Activated naive CD4-positive, alpha-beta T cell treated with anti-CD3 and anti-CD28 coated beads, Interleukin-2, amount 10 ng/mL, durations not matched to agents 7 days and 5 days (primary cell): ENCODE data around the gene PSD4.
A peak's percentile ranks its signal among the peaks of the same experiment; 100 is the strongest.

Experiments used
- CTCF ChIA-PET: fragments of 350-600 bp; sonication (Branson Sonifier 250); formaldehyde crosslinking; loops from one replicate; lab custom pipeline; 2021; ENCODE audit warnings: antibody characterized with exemption; lab: Charles Lee
- DNase-seq: peaks from one replicate; pipeline ENCODE4 v3.0.0-alpha.2; 2020
- H3K27ac Mint-ChIP-seq: one replicate; pipeline ENCODE4 v1.8.0; 2021; ENCODE audit warnings: mild to moderate bottlenecking, moderate library complexity, mixed read lengths
- H3K27me3 Mint-ChIP-seq: one replicate; pipeline ENCODE4 v1.8.0; 2021; ENCODE audit warnings: mild to moderate bottlenecking, mixed read lengths
- H3K36me3 Mint-ChIP-seq: one replicate; pipeline ENCODE4 v1.8.0; 2021; ENCODE audit warnings: mixed read lengths
- H3K4me1 Mint-ChIP-seq: one replicate; pipeline ENCODE4 v1.8.0; 2021; ENCODE audit warnings: mixed read lengths
- H3K4me3 Mint-ChIP-seq: one replicate; pipeline ENCODE4 v1.8.0; 2021; ENCODE audit warnings: mild to moderate bottlenecking, moderate library complexity, mixed read lengths
- H3K9me3 Mint-ChIP-seq: one replicate; pipeline ENCODE4 v1.8.0; 2021; ENCODE audit warnings: mixed read lengths

The PSD4 gene

GRCh38 chr2:113135317-113135716 lies 38.5 kb upstream of the PSD4 start:
- no peak for DNase-seq
- peaks cover 8% of the 10 kb centered on the region for H3K27me3 Mint-ChIP-seq
- CTCF ChIA-PET: interaction anchor here (0.7 to 11.7 kb wide), 11 partner anchors 9 to 386 kb away, joined by 3 to 226 read pairs (median 10); partner anchors contain the start of gene PSD4
- H3K9me3 Mint-ChIP-seq: no peaks in the 10 kb centered on the region
- peaks cover 32% of the 10 kb centered on the region for H3K4me1 Mint-ChIP-seq
- H3K27ac Mint-ChIP-seq: no peak overlapping the region
- H3K36me3 Mint-ChIP-seq: no peaks in the 10 kb centered on the region
- H3K4me3 Mint-ChIP-seq: no peak overlapping the region

GRCh38 chr2:113136828-113137775 lies 36.7 kb upstream of the PSD4 start:
- peaks cover 10% of the 10 kb centered on the region for H3K27me3 Mint-ChIP-seq
- H3K4me1 Mint-ChIP-seq: peaks cover 32% of the 10 kb centered on the region
- no peak overlapping the region for H3K4me3 Mint-ChIP-seq
- DNase-seq: peak; percentile 55
- no peaks in the 10 kb centered on the region for H3K9me3 Mint-ChIP-seq
- H3K36me3 Mint-ChIP-seq: no peaks in the 10 kb centered on the region
- no peak overlapping the region for H3K27ac Mint-ChIP-seq
- CTCF ChIA-PET: interaction anchor here (0.6 to 11.7 kb wide), 39 partner anchors 7 to 253 kb away, joined by 3 to 226 read pairs (median 5); partner anchors contain the start of gene PSD4

DNA sequence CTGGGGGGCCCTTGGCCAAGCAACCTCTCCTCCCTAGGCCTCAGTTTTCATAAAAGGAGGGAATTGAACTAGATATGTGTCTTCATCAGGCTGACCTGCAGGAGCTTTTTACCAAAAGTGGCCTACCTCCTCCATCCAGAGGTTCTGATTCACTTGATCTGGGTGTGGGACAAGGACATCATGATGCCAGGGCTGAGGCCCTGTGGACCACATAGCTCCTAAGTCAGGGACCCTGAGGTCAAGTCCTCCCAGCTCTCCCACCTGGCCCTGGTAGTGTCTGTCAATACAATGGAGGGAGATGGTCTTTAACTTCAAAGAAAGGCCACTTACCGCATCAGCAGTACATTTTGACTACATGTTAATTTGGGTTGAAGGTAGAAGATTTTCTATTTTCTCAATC lies 35.9 kb upstream of the PSD4 start:
- CTCF ChIA-PET: interaction anchor here (0.7 to 11.7 kb wide), 33 partner anchors 9 to 252 kb away, joined by 3 to 226 read pairs (median 4); partner anchors contain the start of genes IL1RN and PSD4
- no peak overlapping the region for H3K27ac Mint-ChIP-seq

DNA sequence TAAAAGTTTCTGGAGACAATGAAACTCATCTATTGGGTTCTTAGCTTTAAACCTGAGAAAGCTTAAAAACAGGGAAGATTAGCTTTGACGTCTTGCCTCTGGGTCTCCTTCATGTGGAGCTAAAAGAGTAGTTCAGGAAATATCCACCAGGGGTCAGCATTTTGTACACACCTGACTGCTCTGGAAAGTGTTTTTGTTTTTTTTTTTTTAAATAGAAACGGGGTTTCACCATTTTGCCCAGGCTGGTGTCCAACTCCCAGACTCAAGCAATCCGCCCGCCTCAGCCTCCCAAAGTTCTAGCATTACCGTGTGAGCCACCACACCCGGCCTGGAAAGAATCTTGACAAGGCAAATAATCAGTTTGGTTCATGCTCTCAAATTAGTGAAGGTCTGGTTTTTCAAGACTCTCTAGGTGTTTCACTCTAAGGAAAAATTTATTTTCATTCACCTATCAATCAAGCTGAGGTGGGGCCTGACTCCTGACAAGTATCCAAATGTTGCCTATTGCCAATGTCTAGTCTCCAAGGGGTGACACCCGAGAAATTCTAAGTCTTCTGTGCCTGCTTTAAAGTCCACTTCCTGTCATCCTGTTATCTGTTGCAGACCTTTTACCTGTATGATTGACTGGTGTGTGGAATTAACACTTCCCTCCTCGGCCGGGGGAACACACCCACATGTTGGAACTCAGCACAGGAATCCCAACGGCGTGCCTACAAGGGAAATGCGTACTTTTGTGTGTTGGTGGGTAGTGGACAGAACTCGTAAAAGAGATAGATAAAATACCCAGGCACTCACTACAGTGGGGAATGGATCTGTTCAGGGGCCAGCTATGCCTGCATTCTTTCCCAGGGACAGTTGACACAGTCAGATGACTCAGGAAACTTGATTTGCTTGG lies 35.1 kb upstream of the PSD4 start:
- peak overlapping the region; percentile 42 for H3K27ac Mint-ChIP-seq
- no peaks in the 10 kb centered on the region for H3K36me3 Mint-ChIP-seq

More for the DNA sequence above, 35.9 kb upstream of the PSD4 start:
- Mint-ChIP-seq H3K36me3 (no peaks in the 10 kb centered on the region), H3K4me1 (peaks cover 32% of the 10 kb centered on the region), H3K27me3 (peaks cover 12% of the 10 kb centered on the region), H3K9me3 (no peaks in the 10 kb centered on the region), H3K4me3 (no peak overlapping the region)
- no peak for DNase-seq

GRCh38 chr2:113141451-113141850 lies 32.3 kb upstream of the PSD4 start:
- H3K27me3 Mint-ChIP-seq: peaks cover 16% of the 10 kb centered on the region
- no peaks in the 10 kb centered on the region for H3K36me3 Mint-ChIP-seq
- H3K27ac Mint-ChIP-seq: no peak overlapping the region
- CTCF ChIA-PET: interaction anchor here (2.2 to 11.7 kb wide), 3 partner anchors 36 to 61 kb away, joined by 11 to 226 read pairs (median 220); partner anchors contain the start of gene PSD4
- H3K9me3 Mint-ChIP-seq: peaks cover 4% of the 10 kb centered on the region
- H3K4me1 Mint-ChIP-seq: peaks cover 22% of the 10 kb centered on the region
- no peak for DNase-seq
- no peak overlapping the region for H3K4me3 Mint-ChIP-seq

More for the DNA sequence above, 35.1 kb upstream of the PSD4 start:
- Mint-ChIP-seq H3K9me3 (no peaks in the 10 kb centered on the region), H3K27me3 (peaks cover 7% of the 10 kb centered on the region), H3K4me1 (peaks cover 28% of the 10 kb centered on the region), H3K4me3 (no peak overlapping the region)
- CTCF ChIA-PET: interaction anchor here (0.7 to 11.7 kb wide), 29 partner anchors 9 to 251 kb away, joined by 3 to 226 read pairs (median 4); partner anchors contain the start of genes IL1RN and PSD4
- DNase-seq: peak; percentile 61

DNA sequence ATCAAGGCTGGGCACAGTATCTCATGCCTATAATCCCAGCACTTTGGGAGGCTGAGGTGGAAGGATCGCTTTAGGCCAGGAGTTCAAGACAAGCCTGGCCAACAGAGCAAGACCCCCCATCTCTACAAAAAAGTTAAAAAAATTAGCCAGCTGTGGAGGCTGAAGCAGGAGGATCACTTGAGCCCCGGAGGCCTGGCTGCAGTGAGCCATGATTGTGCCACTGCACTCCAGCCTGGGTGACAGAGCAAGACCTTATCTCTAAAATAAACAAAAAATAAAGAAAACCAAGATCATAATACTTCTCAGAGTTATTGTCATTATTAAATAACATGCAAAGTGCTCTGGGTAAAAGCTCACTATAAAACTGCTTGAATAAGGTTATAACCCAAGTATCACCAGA lies 31.5 kb upstream of the PSD4 start:
- CTCF ChIA-PET: interaction anchor here (1.3 to 11.7 kb wide), 4 partner anchors 14 to 62 kb away, joined by 4 to 226 read pairs (median 116); partner anchors contain the start of gene PSD4
- H3K4me1 Mint-ChIP-seq: peaks cover 18% of the 10 kb centered on the region
- DNase-seq: no peak
- no peak overlapping the region for H3K4me3 Mint-ChIP-seq
- H3K36me3 Mint-ChIP-seq: no peaks in the 10 kb centered on the region
- peaks cover 4% of the 10 kb centered on the region for H3K9me3 Mint-ChIP-seq
- H3K27ac Mint-ChIP-seq: no peak overlapping the region
- peaks cover 16% of the 10 kb centered on the region for H3K27me3 Mint-ChIP-seq

DNA sequence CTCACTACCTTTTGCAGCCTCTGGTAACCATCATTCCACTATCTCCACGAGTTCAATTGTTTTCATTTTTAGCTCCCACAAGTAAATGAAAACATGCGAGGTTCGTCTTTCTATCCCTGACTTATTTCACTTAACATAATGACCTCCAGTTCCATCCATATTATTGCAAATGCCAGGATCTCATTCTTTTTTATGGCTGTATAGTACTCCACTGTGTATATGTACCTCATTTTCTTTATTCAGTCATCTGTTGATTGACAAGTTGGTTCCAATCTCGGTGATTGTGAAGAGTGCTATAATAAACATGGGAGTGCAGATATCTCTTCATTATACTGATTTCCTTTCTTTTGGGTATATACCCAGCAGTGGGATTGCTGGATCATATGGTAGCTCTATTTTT lies 29.5 kb upstream of the PSD4 start:
- no peaks in the 10 kb centered on the region for H3K36me3 Mint-ChIP-seq
- H3K4me1 Mint-ChIP-seq: peaks cover 7% of the 10 kb centered on the region
- H3K4me3 Mint-ChIP-seq: no peak overlapping the region
- DNase-seq: no peak
- H3K27me3 Mint-ChIP-seq: peaks cover 21% of the 10 kb centered on the region
- H3K27ac Mint-ChIP-seq: no peak overlapping the region
- CTCF ChIA-PET: interaction anchor here (1.0 kb wide), 1 partner anchor 8 kb away, joined by 3 read pairs; no protein-coding TSS in a partner anchor
- H3K9me3 Mint-ChIP-seq: peaks cover 4% of the 10 kb centered on the region

- Mint-ChIP-seq H3K4me3 (no peak overlapping the region), H3K36me3 (no peaks in the 10 kb centered on the region), H3K9me3 (peaks cover 4% of the 10 kb centered on the region), H3K4me1 (peaks cover 3% of the 10 kb centered on the region), H3K27me3 (peaks cover 29% of the 10 kb centered on the region), H3K27ac (no peak overlapping the region)
- CTCF ChIA-PET: interaction anchor here (0.7 to 1.6 kb wide), 5 partner anchors 8 to 31 kb away, joined by 3 to 6 read pairs (median 4); no protein-coding TSS in a partner anchor
- DNase-seq: no peak
These were observed 24.9 kb upstream of the PSD4 start for GRCh38 chr2:113148606-113149552.

GRCh38 chr2:113149553-113150257 lies 24.1 kb upstream of the PSD4 start:
- peaks cover 31% of the 10 kb centered on the region for H3K27me3 Mint-ChIP-seq
- DNase-seq: no peak
- peaks cover 3% of the 10 kb centered on the region for H3K4me1 Mint-ChIP-seq
- no peaks in the 10 kb centered on the region for H3K9me3 Mint-ChIP-seq
- CTCF ChIA-PET: interaction anchor here (0.7 to 1.1 kb wide), 4 partner anchors 9 to 31 kb away, joined by 3 to 6 read pairs (median 4); no protein-coding TSS in a partner anchor
- H3K27ac Mint-ChIP-seq: no peak overlapping the region
- H3K4me3 Mint-ChIP-seq: no peak overlapping the region
- no peaks in the 10 kb centered on the region for H3K36me3 Mint-ChIP-seq

GRCh38 chr2:113150258-113150601 lies 23.5 kb upstream of the PSD4 start:
- no peak for DNase-seq
- Mint-ChIP-seq H3K27ac (no peak overlapping the region), H3K4me3 (no peak overlapping the region), H3K4me1 (peaks cover 3% of the 10 kb centered on the region), H3K27me3 (peaks cover 31% of the 10 kb centered on the region), H3K36me3 (no peaks in the 10 kb centered on the region), H3K9me3 (no peaks in the 10 kb centered on the region)
- CTCF ChIA-PET: interaction anchor here (1.0 to 1.1 kb wide), 2 partner anchors 10 to 12 kb away, joined by 3 to 4 read pairs; no protein-coding TSS in a partner anchor

- DNase-seq: no peak
- H3K9me3 Mint-ChIP-seq: no peaks in the 10 kb centered on the region
- peaks cover 28% of the 10 kb centered on the region for H3K4me1 Mint-ChIP-seq
- no peak overlapping the region for H3K27ac Mint-ChIP-seq
- H3K36me3 Mint-ChIP-seq: peaks cover 4% of the 10 kb centered on the region
- peaks cover 27% of the 10 kb centered on the region for H3K27me3 Mint-ChIP-seq
- H3K4me3 Mint-ChIP-seq: no peak overlapping the region
- CTCF ChIA-PET: interaction anchor here (1.2 to 2.3 kb wide), 4 partner anchors 18 to 49 kb away, joined by 3 to 22 read pairs (median 4); no protein-coding TSS in a partner anchor
These were observed 18.4 kb upstream of the PSD4 start for GRCh38 chr2:113155331-113155730.
